COLO668 (cell line): ENCODE results near the gene SCGB2B2.
"Not testable (repeated sequence)": the region's sequence is repeated elsewhere in the genome, so short reads cannot be mapped to it uniquely, and the experiment has no call there.

ENCODE experiments used
- DNase-seq: peaks from one replicate; lab custom pipeline; 2025; ENCODE audit not compliant: unreplicated experiment; lab: John Stamatoyannopoulos, UW

Gene SCGB2B2

GRCh38 chr19:34669305-34669704, 7.7 kb downstream of the SCGB2B2 start:
- DNase-seq: no peak

- not testable (repeated sequence) for DNase-seq
These were observed 8.3 kb downstream of the SCGB2B2 start for GRCh38 chr19:34668690-34669089.

- DNase-seq: not testable (repeated sequence)
These were observed 8.8 kb downstream of the SCGB2B2 start for GRCh38 chr19:34668077-34668689.

- DNase-seq: peak; percentile 39
These were observed 9.4 kb downstream of the SCGB2B2 start for GRCh38 chr19:34667349-34668076.

- no peak for DNase-seq
These were observed 10.0 kb downstream of the SCGB2B2 start for GRCh38 chr19:34666958-34667265.

GRCh38 chr19:34666200-34666957, 10.6 kb downstream of the SCGB2B2 start:
- DNase-seq: no peak

GRCh38 chr19:34665275-34665674, 11.7 kb downstream of the SCGB2B2 start:
- not testable (repeated sequence) for DNase-seq

GRCh38 chr19:34664870-34665269, 12.1 kb downstream of the SCGB2B2 start:
- DNase-seq: no peak

GRCh38 chr19:34664168-34664567, 12.8 kb downstream of the SCGB2B2 start:
- no peak for DNase-seq

- peak; percentile 53 for DNase-seq
These were observed 14.0 kb downstream of the SCGB2B2 start for GRCh38 chr19:34662919-34663318.

GRCh38 chr19:34661357-34661756, 15.6 kb downstream of the SCGB2B2 start:
- DNase-seq: no peak

GRCh38 chr19:34655651-34656050, 21.3 kb downstream of the SCGB2B2 start:
- DNase-seq: no peak

- no peak for DNase-seq
These were observed 22.2 kb downstream of the SCGB2B2 start for GRCh38 chr19:34654796-34655195.

GRCh38 chr19:34651747-34652146, 25.2 kb downstream of the SCGB2B2 start:
- DNase-seq: no peak

GRCh38 chr19:34649886-34650543, 26.9 kb downstream of the SCGB2B2 start:
- no peak for DNase-seq

GRCh38 chr19:34645551-34645950, 31.4 kb downstream of the SCGB2B2 start:
- no peak for DNase-seq

GRCh38 chr19:34644991-34645461, 31.9 kb downstream of the SCGB2B2 start:
- no peak for DNase-seq

- no peak for DNase-seq
These were observed 34.7 kb downstream of the SCGB2B2 start for GRCh38 chr19:34642241-34642640.

GRCh38 chr19:34639491-34640085, 37.4 kb downstream of the SCGB2B2 start:
- DNase-seq: peak; percentile 52

- DNase-seq: no peak
These were observed 43.2 kb downstream of the SCGB2B2 start for GRCh38 chr19:34633802-34634201.
